GM21526 (cell line): ENCODE measurements around the gene SLC16A11.
"Not testable (repeated sequence)": the region's sequence is repeated elsewhere in the genome, so short reads cannot be mapped to it uniquely, and the experiment has no call there.

Experiments used
- ATAC-seq: cut with Tn5 transposase; IDR thresholded peaks from one replicate; pipeline ENCODE4 v1.9.1; 2021; ENCODE audit warnings: moderate library complexity; ENCODE audit not compliant: unreplicated experiment, low FRiP score

Gene SLC16A11

GRCh38 chr17:7043497-7044198 is at the start of gene SLC16A11:
Gene SLC16A11 (minus strand): TSS chr17:7044092. CDS start chr17:7043513, 579 bp downstream.
- no peak for ATAC-seq

- ATAC-seq = not testable (repeated sequence)
These were observed 47.6 kb upstream of the SLC16A11 start for GRCh38 chr17:7091311-7092005.

- ATAC-seq = not testable (repeated sequence)
These were observed 45.7 kb upstream of the SLC16A11 start for GRCh38 chr17:7089570-7089969.

GRCh38 chr17:7088442-7088841 is 44.5 kb upstream of the SLC16A11 start:
- not testable (repeated sequence) for ATAC-seq

GRCh38 chr17:7084088-7084487 is 40.2 kb upstream of the SLC16A11 start:
- no peak for ATAC-seq

- ATAC-seq = no peak
These were observed 39.7 kb upstream of the SLC16A11 start for GRCh38 chr17:7083592-7083991.

- ATAC-seq = no peak
These were observed 37.6 kb upstream of the SLC16A11 start for GRCh38 chr17:7081341-7082062.

- no peak for ATAC-seq
These were observed 36.7 kb upstream of the SLC16A11 start for GRCh38 chr17:7080456-7081041.

GRCh38 chr17:7079581-7080455 is 35.9 kb upstream of the SLC16A11 start, which contains the start of gene CLEC10A:
Gene CLEC10A (minus strand): TSS chr17:7080251. CDS start chr17:7078812, 1,439 bp downstream.
- ATAC-seq = no peak

GRCh38 chr17:7078711-7079110 is 34.8 kb upstream of the SLC16A11 start:
- no peak for ATAC-seq

GRCh38 chr17:7077911-7078546 is 34.1 kb upstream of the SLC16A11 start:
- no peak for ATAC-seq

- no peak for ATAC-seq
These were observed 31.0 kb upstream of the SLC16A11 start for GRCh38 chr17:7074931-7075330.

- no peak for ATAC-seq
These were observed 28.5 kb upstream of the SLC16A11 start for GRCh38 chr17:7072406-7072805.

- no peak for ATAC-seq
These were observed 26.8 kb upstream of the SLC16A11 start for GRCh38 chr17:7070712-7071111.

- no peak for ATAC-seq
These were observed 24.4 kb upstream of the SLC16A11 start for GRCh38 chr17:7068268-7068667.

- ATAC-seq = no peak
These were observed 23.3 kb upstream of the SLC16A11 start for GRCh38 chr17:7067198-7067597.

GRCh38 chr17:7064261-7064660 is 20.4 kb upstream of the SLC16A11 start:
- no peak for ATAC-seq

- ATAC-seq = no peak
These were observed 19.7 kb upstream of the SLC16A11 start for GRCh38 chr17:7063518-7064094.
